ENCODE data around the gene GAREM1.
"Not testable (repeated sequence)": the region's sequence is repeated elsewhere in the genome, so short reads cannot be mapped to it uniquely, and the experiment has no call there.

GAREM1 gene

DNA sequence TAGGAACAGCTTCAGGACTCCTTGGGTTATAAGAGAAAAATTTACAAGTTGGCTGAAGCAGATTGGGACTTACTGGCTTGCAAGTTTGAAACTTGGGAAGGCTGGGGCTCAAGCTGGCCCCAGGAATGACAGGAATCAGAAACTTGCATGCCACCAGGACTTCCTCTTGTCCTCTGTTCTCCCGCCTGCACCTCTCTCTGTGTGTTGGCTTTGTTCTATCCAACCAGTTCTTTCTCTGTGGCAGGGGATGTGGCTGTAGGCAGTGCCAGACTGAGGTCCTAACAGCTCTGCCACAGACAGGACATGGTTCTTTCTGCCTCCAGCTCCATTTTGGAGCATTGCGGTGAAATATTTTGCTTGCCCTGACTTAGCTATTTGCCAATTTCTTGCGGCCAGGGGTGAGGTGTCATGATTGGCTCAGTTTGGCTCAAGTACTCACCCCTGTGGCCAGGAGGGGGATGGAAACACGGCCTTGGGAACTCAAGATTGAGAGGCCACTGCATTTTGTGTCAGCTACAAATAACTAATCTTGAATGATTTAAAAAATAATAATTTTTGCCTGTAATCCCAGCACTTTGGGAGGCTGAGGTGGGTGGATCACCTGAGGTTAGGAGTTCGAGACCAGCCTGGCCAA is 231.9 kb downstream of the GAREM1 start:
- no peak for DNase-seq (ENCODE audit: low read depth, low spot score)
- CTCF ChIA-PET, result interaction anchor here (1.2 kb wide), 1 partner anchor 33 kb away, joined by 4 read pairs; no protein-coding TSS in a partner anchor
- H3K4me3 ChIP-seq (ENCODE audit: low read depth, low read length), result no peak overlapping the region
- POLR2A ChIA-PET, result no interaction called here
- TF ChIP-seq CTCF (IDR thresholded peaks at IDR 0.05; ENCODE audit: insufficient read depth, low read length, missing control alignments), result no peak

- no peak for DNase-seq (ENCODE audit: low read depth, low spot score)
- POLR2A ChIA-PET, result no interaction called here
- CTCF ChIA-PET, result no interaction called here
- no peak for TF ChIP-seq CTCF (IDR thresholded peaks at IDR 0.05; ENCODE audit: insufficient read depth, low read length, missing control alignments)
- H3K4me3 ChIP-seq (ENCODE audit: low read depth, low read length), result no peak overlapping the region
Observed at GRCh38 chr18:32237049-32237448, 233.6 kb downstream of the GAREM1 start.

DNA sequence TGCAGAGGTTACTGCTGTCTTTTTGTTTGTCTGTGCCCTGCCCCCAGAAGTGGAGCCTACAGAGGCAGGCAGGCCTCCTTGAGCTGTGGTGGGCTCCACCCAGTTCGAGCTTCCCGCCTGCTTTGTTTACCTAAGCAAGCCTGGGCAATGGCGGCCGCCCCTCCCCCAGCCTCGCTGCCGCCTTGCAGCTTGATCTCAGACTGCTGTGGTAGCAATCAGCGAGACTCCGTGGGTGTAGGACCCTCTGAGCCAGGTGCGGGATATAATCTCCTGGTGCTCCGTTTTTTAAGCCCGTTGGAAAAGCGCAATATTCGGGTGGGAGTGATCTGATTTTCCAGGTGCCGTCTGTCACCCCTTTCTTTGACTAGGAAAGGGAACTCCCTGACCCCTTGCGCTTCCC is 237.3 kb downstream of the GAREM1 start:
- DNase-seq (ENCODE audit: low read depth, low spot score); CTCF ChIA-PET; H3K4me3 ChIP-seq (ENCODE audit: low read depth, low read length); POLR2A ChIA-PET: not testable (repeated sequence)

DNA sequence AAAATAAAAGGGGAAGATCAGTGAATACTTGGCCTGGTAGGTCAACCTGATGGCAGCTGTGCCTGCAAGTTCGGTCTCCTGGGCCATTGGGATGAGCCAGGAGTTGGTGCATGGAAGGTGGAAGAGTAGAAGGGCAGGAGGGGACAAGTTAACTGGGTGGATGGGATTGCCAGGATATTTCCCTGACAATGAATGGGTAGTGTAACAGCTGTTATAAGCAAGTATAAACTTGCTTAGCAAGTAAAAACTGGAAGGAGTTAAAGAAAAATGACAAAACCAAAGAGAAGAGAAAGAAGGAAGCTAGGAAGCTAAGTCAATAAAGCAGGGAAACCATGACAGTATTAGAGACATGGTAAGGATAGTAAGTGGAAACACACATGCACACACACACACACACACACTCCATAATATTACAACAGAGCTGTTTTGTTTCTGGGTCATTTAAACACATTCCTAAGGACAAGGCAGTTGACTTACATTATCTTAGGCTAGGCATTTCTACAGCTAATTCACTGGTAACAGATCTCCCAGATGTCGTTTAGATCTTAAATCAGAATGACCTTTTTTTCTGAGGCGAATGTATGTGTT is 251.2 kb downstream of the GAREM1 start:
- no peak for TF ChIP-seq CTCF (IDR thresholded peaks at IDR 0.05; ENCODE audit: insufficient read depth, low read length, missing control alignments)
- ChIA-PET CTCF (no interaction called here), POLR2A (no interaction called here)
- H3K4me3 ChIP-seq (ENCODE audit: low read depth, low read length), result no peak overlapping the region
- no peak for DNase-seq (ENCODE audit: low read depth, low spot score)

GRCh38 chr18:32216390-32216789 is 254.3 kb downstream of the GAREM1 start:
- no peak for DNase-seq (ENCODE audit: low read depth, low spot score)
- TF ChIP-seq CTCF (IDR thresholded peaks at IDR 0.05; ENCODE audit: insufficient read depth, low read length, missing control alignments), result no peak
- H3K4me3 ChIP-seq (ENCODE audit: low read depth, low read length), result no peak overlapping the region
- ChIA-PET CTCF (interaction anchor here (1.4 kb wide), 1 partner anchor 55 kb away, joined by 3 read pairs; no protein-coding TSS in a partner anchor), POLR2A (no interaction called here)

DNA sequence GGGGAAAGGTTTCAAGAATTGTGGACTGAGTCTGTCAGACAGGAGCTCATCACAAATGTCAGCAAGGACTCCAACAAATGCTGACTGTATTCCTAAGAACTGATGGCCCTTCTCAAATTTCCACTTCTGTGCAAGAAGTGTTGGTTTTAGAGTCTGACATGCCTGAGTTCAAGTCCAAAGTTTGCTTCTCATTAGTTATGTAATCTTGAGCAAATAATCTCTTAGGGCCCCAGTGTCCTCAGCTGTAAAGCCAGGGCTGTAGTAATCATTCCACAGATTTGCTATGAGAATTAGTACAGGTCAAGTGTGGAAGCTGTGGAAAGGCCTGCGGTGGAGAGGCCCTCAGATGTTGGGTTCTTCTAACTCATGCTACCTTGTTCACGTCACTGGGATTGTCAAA is 257.0 kb downstream of the GAREM1 start:
- TF ChIP-seq CTCF (IDR thresholded peaks at IDR 0.05; ENCODE audit: insufficient read depth, low read length, missing control alignments), result no peak
- no peak for DNase-seq (ENCODE audit: low read depth, low spot score)
- ChIA-PET CTCF (no interaction called here), POLR2A (no interaction called here)
- H3K4me3 ChIP-seq (ENCODE audit: low read depth, low read length), result no peak overlapping the region

Measured in AG04449 (cell line).